HepG2 (cell line): ENCODE data around the gene JMJD8. TPM values are rescaled to one million over a fixed set of nuclear protein-coding genes. Genes with fewer than 3 reads are reported as not detected.
A peak's percentile ranks its signal among the peaks of the same experiment; 100 is the strongest.

Source experiments
- HHEX ChIP-seq: IDR thresholded peaks from 2 replicates; pipeline ENCODE4 v1.6.1; 2016; ENCODE audit warnings: control low read depth
- HMGXB3 ChIP-seq: sonication (generic); formaldehyde crosslinking; IDR thresholded peaks from 2 replicates; pipeline ENCODE4 v1.4.0; 2020; ENCODE audit warnings: missing genetic modification reagents, borderline replicate concordance
- PCBP2 ChIP-seq: fragments of 200-400 bp; formaldehyde crosslinking; optimal IDR thresholded peaks from 2 replicates; pipeline ENCODE3; 2018; ENCODE audit warnings: low read length, low read depth; ENCODE audit not compliant: poor library complexity, severe bottlenecking
- PLRG1 ChIP-seq: fragments of 450-650 bp; conservative IDR thresholded peaks from 2 replicates; pipeline ENCODE4 v1.6.1; 2016
- ZHX1 ChIP-seq: sonication (generic); formaldehyde crosslinking; IDR thresholded peaks from 2 replicates; pipeline ENCODE4 v1.8.1; 2022; ENCODE audit warnings: low read depth, mild to moderate bottlenecking, missing genetic modification reagents
- ZNF232 ChIP-seq: sonication (generic); formaldehyde crosslinking; IDR thresholded peaks from 2 replicates; pipeline ENCODE4 v1.4.0; 2020; ENCODE audit warnings: missing genetic modification reagents, borderline replicate concordance
- ZNF367 ChIP-seq: sonication (generic); formaldehyde crosslinking; IDR thresholded peaks from 2 replicates; pipeline ENCODE4 v1.4.0; 2020; ENCODE audit warnings: missing genetic modification reagents, borderline replicate concordance
- ZNF543 ChIP-seq: sonication (generic); formaldehyde crosslinking; IDR thresholded peaks from 2 replicates; pipeline ENCODE4 v1.4.0; 2020; ENCODE audit warnings: mild to moderate bottlenecking, missing genetic modification reagents
- ZNF570 ChIP-seq: sonication (generic); formaldehyde crosslinking; IDR thresholded peaks from 2 replicates; pipeline ENCODE4 v1.4.0; 2020; ENCODE audit warnings: mild to moderate bottlenecking, missing genetic modification reagents, borderline replicate concordance
- ZNF709 ChIP-seq: sonication (generic); formaldehyde crosslinking; IDR thresholded peaks from 2 replicates; pipeline ENCODE4 v1.5.0; 2020; ENCODE audit warnings: mild to moderate bottlenecking, missing genetic modification reagents
- ZNF713 ChIP-seq: sonication (generic); formaldehyde crosslinking; IDR thresholded peaks from 2 replicates; pipeline ENCODE4 v1.4.0; 2020; ENCODE audit warnings: mild to moderate bottlenecking, missing genetic modification reagents
- ZNF879 ChIP-seq: sonication (generic); formaldehyde crosslinking; IDR thresholded peaks from 2 replicates; pipeline ENCODE4 v1.8.1; 2023; ENCODE audit warnings: missing genetic modification reagents
- polyA plus RNA-seq, 8 experiments: library from polyadenylated mRNA; depleted of rRNA in 3 of 8; stranded (reverse) in 7 of 8; unstranded in 1 of 8; fragments of >200 nt; fragmentation: Illumina TruSeq in 4 of 8; extraction: Trizol in 4 of 8; gene quantifications; 2 replicates each; pipeline versions ENCODE4 v1.2.1 to v1.2.3, GENCODE V29; 2011 to 2016; ENCODE audit warnings: low read depth in 4 of 8, missing spikeins in 1 of 8, mixed read lengths in 1 of 8; ENCODE audit not compliant: insufficient read depth in 1 of 8
- total RNA-seq, 5 experiments: library from RNA; depleted of rRNA; stranded (reverse); fragments of >200 nt; fragmentation: Illumina TruSeq; extraction: Trizol; gene quantifications; 2 replicates each; pipeline ENCODE4 v1.2.3, GENCODE V29; 2016; ENCODE audit warnings: low read depth in 1 of 5
- TF ChIP-seq, protein P1 (sequence below): sonication (generic); formaldehyde crosslinking; IDR thresholded peaks from 2 replicates; pipeline ENCODE4 v1.5.1; 2020; ENCODE audit warnings: missing genetic modification reagents, mild to moderate bottlenecking, borderline replicate concordance
- TF ChIP-seq, protein P2 (sequence below): sonication (generic); formaldehyde crosslinking; IDR thresholded peaks from 2 replicates; pipeline ENCODE4 v1.4.0; 2020; ENCODE audit warnings: missing genetic modification reagents
- TF ChIP-seq, protein P3 (sequence below): sonication (generic); formaldehyde crosslinking; IDR thresholded peaks from 2 replicates; pipeline ENCODE4 v1.4.0; 2020; ENCODE audit warnings: mild to moderate bottlenecking, low read depth, missing genetic modification reagents

The JMJD8 gene
- total and polyA plus RNA-seq, 2 of the 13 experiments (the other 11 are each of a cell fraction or from before 2014, with no cell fraction given): 2.6 to 11.8 TPM

DNA sequence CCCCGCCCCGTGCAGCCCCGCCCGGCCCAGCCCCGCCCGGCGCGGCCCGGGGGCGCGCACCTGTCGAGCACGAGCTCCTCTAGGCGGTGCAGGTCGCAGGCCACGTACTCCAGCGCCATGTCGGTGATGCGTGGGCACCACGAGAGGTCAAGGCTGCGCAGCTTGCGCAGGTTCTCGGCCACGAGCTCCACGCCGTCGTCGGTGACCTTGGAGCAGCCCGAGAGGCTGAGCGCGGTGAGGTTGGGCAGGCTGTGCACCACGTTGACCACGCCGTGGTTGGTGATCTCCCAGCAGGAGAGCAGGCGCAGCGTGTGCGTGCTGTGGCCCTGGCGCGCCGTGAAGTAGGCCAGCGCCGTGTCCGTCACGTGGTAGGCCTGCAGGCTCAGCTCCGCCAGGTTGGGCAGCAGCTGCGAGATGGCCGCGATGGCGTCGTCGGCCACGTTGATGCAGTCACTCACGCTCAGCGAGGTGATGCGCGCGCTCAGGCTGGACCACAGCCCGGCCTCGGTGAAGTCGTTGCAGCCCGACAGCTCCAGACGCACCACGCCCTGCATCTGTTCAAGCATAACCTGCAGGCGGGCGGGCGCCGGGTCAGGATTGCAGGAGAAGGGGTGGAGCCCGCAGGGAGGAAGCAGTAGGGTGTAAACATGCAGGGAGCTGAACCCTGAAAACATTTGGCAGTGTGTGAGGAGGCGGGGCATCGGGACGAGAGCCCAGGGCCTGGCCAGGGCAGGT lies 11.4 kb upstream of the JMJD8 start (continued):
- TF ChIP-seq, protein P1, sequence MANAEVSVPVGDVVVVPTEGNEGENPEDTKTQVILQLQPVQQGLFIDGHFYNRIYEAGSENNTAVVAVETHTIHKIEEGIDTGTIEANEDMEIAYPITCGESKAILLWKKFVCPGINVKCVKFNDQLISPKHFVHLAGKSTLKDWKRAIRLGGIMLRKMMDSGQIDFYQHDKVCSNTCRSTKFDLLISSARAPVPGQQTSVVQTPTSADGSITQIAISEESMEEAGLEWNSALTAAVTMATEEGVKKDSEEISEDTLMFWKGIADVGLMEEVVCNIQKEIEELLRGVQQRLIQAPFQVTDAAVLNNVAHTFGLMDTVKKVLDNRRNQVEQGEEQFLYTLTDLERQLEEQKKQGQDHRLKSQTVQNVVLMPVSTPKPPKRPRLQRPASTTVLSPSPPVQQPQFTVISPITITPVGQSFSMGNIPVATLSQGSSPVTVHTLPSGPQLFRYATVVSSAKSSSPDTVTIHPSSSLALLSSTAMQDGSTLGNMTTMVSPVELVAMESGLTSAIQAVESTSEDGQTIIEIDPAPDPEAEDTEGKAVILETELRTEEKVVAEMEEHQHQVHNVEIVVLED (CRISPR knock-in tag): no peak; the same call in 1 of the 2 replicates
- TF ChIP-seq ZNF367 (no peak; the same call in 1 of the 2 replicates), ZNF232 (no peak), ZNF570 (CRISPR knock-in tag) (no peak), HMGXB3 (CRISPR knock-in tag) (no peak), ZNF543 (CRISPR knock-in tag) (no peak), ZNF709 (CRISPR knock-in tag) (peak; percentile 54; the same call in 1 of the 2 replicates), ZHX1 (CRISPR knock-in tag) (peak; percentile 88; the same call in 1 of the 2 replicates), ZNF879 (CRISPR knock-in tag) (no peak), ZNF713 (no peak), PLRG1 (no peak), HHEX (CRISPR knock-in tag) (no peak), PCBP2 (no peak)
- TF ChIP-seq, protein P2, sequence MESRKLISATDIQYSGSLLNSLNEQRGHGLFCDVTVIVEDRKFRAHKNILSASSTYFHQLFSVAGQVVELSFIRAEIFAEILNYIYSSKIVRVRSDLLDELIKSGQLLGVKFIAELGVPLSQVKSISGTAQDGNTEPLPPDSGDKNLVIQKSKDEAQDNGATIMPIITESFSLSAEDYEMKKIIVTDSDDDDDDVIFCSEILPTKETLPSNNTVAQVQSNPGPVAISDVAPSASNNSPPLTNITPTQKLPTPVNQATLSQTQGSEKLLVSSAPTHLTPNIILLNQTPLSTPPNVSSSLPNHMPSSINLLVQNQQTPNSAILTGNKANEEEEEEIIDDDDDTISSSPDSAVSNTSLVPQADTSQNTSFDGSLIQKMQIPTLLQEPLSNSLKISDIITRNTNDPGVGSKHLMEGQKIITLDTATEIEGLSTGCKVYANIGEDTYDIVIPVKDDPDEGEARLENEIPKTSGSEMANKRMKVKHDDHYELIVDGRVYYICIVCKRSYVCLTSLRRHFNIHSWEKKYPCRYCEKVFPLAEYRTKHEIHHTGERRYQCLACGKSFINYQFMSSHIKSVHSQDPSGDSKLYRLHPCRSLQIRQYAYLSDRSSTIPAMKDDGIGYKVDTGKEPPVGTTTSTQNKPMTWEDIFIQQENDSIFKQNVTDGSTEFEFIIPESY (CRISPR knock-in tag): no peak; the same call in 1 of the 2 replicates
- TF ChIP-seq, protein P3, sequence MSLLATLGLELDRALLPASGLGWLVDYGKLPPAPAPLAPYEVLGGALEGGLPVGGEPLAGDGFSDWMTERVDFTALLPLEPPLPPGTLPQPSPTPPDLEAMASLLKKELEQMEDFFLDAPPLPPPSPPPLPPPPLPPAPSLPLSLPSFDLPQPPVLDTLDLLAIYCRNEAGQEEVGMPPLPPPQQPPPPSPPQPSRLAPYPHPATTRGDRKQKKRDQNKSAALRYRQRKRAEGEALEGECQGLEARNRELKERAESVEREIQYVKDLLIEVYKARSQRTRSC (CRISPR knock-in tag): no peak
